Endothelial cell of umbilical vein (primary cell): ENCODE data around the gene TPRA1. TPM values are rescaled to one million over a fixed set of nuclear protein-coding genes. Genes with fewer than 3 reads are reported as not detected.
A peak's percentile ranks its signal among the peaks of the same experiment; 100 is the strongest.

ENCODE experiments used
- BruUV-seq: library from RNA; stranded (reverse); fragments of 400-500 nt; replicated peaks from 2 replicates; lab custom pipeline; 2021; lab: Mats Ljungman, UMichigan
- CTCF ChIA-PET: fragments of 300-600, 350-600 bp; sonication (Branson Sonifier 250); formaldehyde crosslinking; loops from one replicate; lab custom pipeline; 2021; ENCODE audit warnings: antibody characterized with exemption, inconsistent platforms; lab: Charles Lee
- POLR2A ChIA-PET: fragments of 300-600, 350-600 bp; sonication (Branson Sonifier 250); formaldehyde crosslinking; loops from one replicate; lab custom pipeline; 2021; ENCODE audit warnings: antibody characterized with exemption, inconsistent platforms; lab: Charles Lee
- DNase-seq: peaks from one replicate; pipeline ENCODE4 v3.0.0-alpha.2; 2011; ENCODE audit warnings: low read depth, low spot score
- FAIRE-seq: peaks from 2 replicates; lab custom pipeline; 2011; peaks lifted over from hg19 to GRCh38; lab: Jason Lieb, UNC
- H2AFZ ChIP-seq: 2 replicates; pipeline ENCODE4 v1.6.0; 2012; ENCODE audit warnings: low read depth, low read length, control low read depth, inconsistent platforms
- H3K27ac ChIP-seq: 2 replicates; pipeline ENCODE4 v1.5.1; 2011; ENCODE audit warnings: low read depth, mild to moderate bottlenecking, control low read depth, low read length, moderate library complexity; ENCODE audit not compliant: insufficient read depth
- H3K27me3 ChIP-seq, 2 experiments: 2 replicates each; pipeline versions ENCODE4 v1.6.0 to v1.6.1; 2011; ENCODE audit warnings: low read length in 2 of 2, mixed read lengths in 1 of 2; ENCODE audit not compliant: control insufficient read depth in 2 of 2, insufficient read depth in 2 of 2
- H3K36me3 ChIP-seq, 2 experiments: 2 replicates in 1 of 2; 3 replicates in 1 of 2; pipeline ENCODE4 v1.5.1; 2011; ENCODE audit warnings: low read length in 2 of 2, mild to moderate bottlenecking in 1 of 2, moderate library complexity in 1 of 2; ENCODE audit not compliant: control insufficient read depth in 2 of 2, insufficient read depth in 2 of 2; ENCODE audit errors: extremely low read depth in 1 of 2
- H3K4me1 ChIP-seq: 3 replicates; pipeline ENCODE4 v1.5.1; 2011; ENCODE audit warnings: mild to moderate bottlenecking, low read length; ENCODE audit not compliant: control insufficient read depth, insufficient read depth; ENCODE audit errors: extremely low read depth
- H3K4me2 ChIP-seq: 2 replicates; pipeline ENCODE4 v1.6.1; 2011; ENCODE audit warnings: low read length, control low read depth, mixed read lengths; ENCODE audit not compliant: insufficient read depth
- H3K4me3 ChIP-seq, 3 experiments: fragments of 200-600 bp in 1 of 3; sonication (generic), shearing (Covaris generic) in 1 of 3; replicated peaks in 1 of 3; 2 replicates each; pipeline ENCODE4 v1.5.1; 2011 to 2016; ENCODE audit warnings: control low read depth in 3 of 3, low read length in 3 of 3, mild to moderate bottlenecking in 2 of 3, inconsistent platforms in 1 of 3, low read depth in 1 of 3, moderate library complexity in 1 of 3; ENCODE audit not compliant: insufficient read depth in 1 of 3
- H3K79me2 ChIP-seq: 2 replicates; pipeline ENCODE4 v1.6.0; 2012; ENCODE audit warnings: low read length, inconsistent platforms; ENCODE audit not compliant: control insufficient read depth, insufficient read depth
- H3K9ac ChIP-seq: replicated peaks from 2 replicates; pipeline ENCODE3; 2011; ENCODE audit warnings: low read length, control low read depth; ENCODE audit not compliant: insufficient read depth; ENCODE audit errors: extremely low read depth
- H3K9me1 ChIP-seq: replicated peaks from 3 replicates; pipeline ENCODE4 v1.6.0; 2011; ENCODE audit warnings: mild to moderate bottlenecking, low read length; ENCODE audit not compliant: control insufficient read depth, insufficient read depth; ENCODE audit errors: extremely low read depth
- H3K9me3 ChIP-seq: replicated peaks from 2 replicates; pipeline ENCODE4 v1.5.1; 2012; ENCODE audit warnings: low read length, inconsistent platforms; ENCODE audit not compliant: control insufficient read depth, insufficient read depth
- H4K20me1 ChIP-seq: replicated peaks from 2 replicates; pipeline ENCODE3; 2011; ENCODE audit warnings: mild to moderate bottlenecking, low read length; ENCODE audit not compliant: control insufficient read depth, insufficient read depth; ENCODE audit errors: extremely low read depth
- CTCF ChIP-seq, 2 donors: IDR thresholded peaks; 1 replicate in 1 of 2; 2 replicates in 1 of 2; pipeline ENCODE4 v1.5.1; 2011; ENCODE audit warnings: low read length in 2 of 2, mild to moderate bottlenecking in 2 of 2, moderate library complexity in 2 of 2, control low read depth in 1 of 2, inconsistent platforms in 1 of 2, low read depth in 1 of 2; ENCODE audit not compliant: insufficient read depth in 1 of 2; ENCODE audit errors: extremely low read depth in 1 of 2
- FOS ChIP-seq: IDR thresholded peaks from 2 replicates; pipeline ENCODE4 v1.6.1; 2011; ENCODE audit warnings: mild to moderate bottlenecking, low read length, moderate library complexity, borderline replicate concordance; ENCODE audit not compliant: insufficient read depth
- JUN ChIP-seq: IDR thresholded peaks from 2 replicates; pipeline ENCODE4 v1.6.1; 2011; ENCODE audit warnings: borderline replicate concordance, low read depth; ENCODE audit not compliant: insufficient read length, insufficient read depth
- POLR2A ChIP-seq: IDR thresholded peaks from 2 replicates; pipeline ENCODE4 v1.6.1; 2012; ENCODE audit warnings: low read depth, mild to moderate bottlenecking, control low read depth, low read length
- POLR2AphosphoS5 ChIP-seq: IDR thresholded peaks from 2 replicates; pipeline ENCODE4 v1.6.1; 2012; ENCODE audit warnings: low read depth, mild to moderate bottlenecking, control low read depth, low read length, moderate library complexity; ENCODE audit not compliant: insufficient read depth
- dilution Hi-C: fragments of 300-500 bp; cut with MboI; formaldehyde crosslinking; loops from one replicate; pipeline ENCODE4 v1.15.0; 2019; ENCODE audit warnings: low sequenced_read_pairs; ENCODE audit not compliant: extremely low pct_ligation_motif_present
- intact Hi-C: fragments of 100-400 bp; cut with micrococcal nuclease; formaldehyde crosslinking; loops from one replicate; pipeline ENCODE4 v1.10.0; 2022
- polyA plus RNA-seq, 4 experiments: library from polyadenylated mRNA; depleted of rRNA in 3 of 4; stranded (reverse) in 3 of 4; unstranded in 1 of 4; fragments of >200 nt; gene quantifications; 2 replicates each; pipeline versions ENCODE4 v1.2.1 to v1.2.3, GENCODE V29; 2011 to 2012; ENCODE audit warnings: missing spikeins in 1 of 4
- total RNA-seq: library from RNA; stranded (reverse); gene quantifications from 2 replicates; pipeline ENCODE4 v1.2.3, GENCODE V29; 2021
- TF ChIP-seq, protein P1 (sequence below): IDR thresholded peaks from 2 replicates; pipeline ENCODE4 v1.6.1; 2011; ENCODE audit not compliant: insufficient read depth, insufficient read length

TPRA1 gene
- total and polyA plus RNA-seq, 2 donors (not counting 3 experiments of a cell fraction or from before 2014, with no cell fraction given), result 34.3 to 58.0 TPM

- DNase-seq, result no peak
- Histone ChIP-seq H2AFZ (no peak overlapping the region), H3K79me2 (peaks cover 29% of the 10 kb centered on the region), H3K4me2 (peak overlapping the region; percentile 74), H3K9ac (peak overlapping the region; percentile 90), H3K27me3 (no peaks in the 10 kb centered on the region), H3K9me3 (no peaks in the 10 kb centered on the region), H3K36me3 (no peaks in the 10 kb centered on the region), H3K4me3 (peak overlapping the region; percentile 27 to 66 (median 54)), H3K27ac (peak overlapping the region; percentile 55), H3K4me1 (peaks cover 20% of the 10 kb centered on the region), H3K9me1 (no peaks in the 10 kb centered on the region), H4K20me1 (no peaks in the 10 kb centered on the region)
- no peak for FAIRE-seq
- no peak for TF ChIP-seq POLR2AphosphoS5
- TF ChIP-seq FOS, result no peak
- TF ChIP-seq, protein P1, sequence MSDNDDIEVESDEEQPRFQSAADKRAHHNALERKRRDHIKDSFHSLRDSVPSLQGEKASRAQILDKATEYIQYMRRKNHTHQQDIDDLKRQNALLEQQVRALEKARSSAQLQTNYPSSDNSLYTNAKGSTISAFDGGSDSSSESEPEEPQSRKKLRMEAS, result no peak
- TF ChIP-seq POLR2A, result no peak
- TF ChIP-seq JUN, result no peak
- no peak for TF ChIP-seq CTCF (IDR thresholded peaks at IDR 0.05; ENCODE audit: extremely low read depth in 1 of 2, insufficient read depth in 1 of 2, low read depth in 1 of 2, low read length in 2 of 2)
- dilution Hi-C loops, result no loop called here
- intact Hi-C loops, result loop anchor here (1.0 kb wide), 1 partner anchor 9 kb away; the partner anchor contains the start of gene TPRA1
- CTCF ChIA-PET, result interaction anchor here (6.7 kb wide), 1 partner anchor 24 kb away, joined by 43 read pairs; no protein-coding TSS in a partner anchor
- TSS peak; percentile 55 for BruUV-seq
- POLR2A ChIA-PET, result no interaction called here
These were observed 8.5 kb upstream of the TPRA1 start for GRCh38 chr3:127598841-127599570.
